Activated naive CD8-positive, alpha-beta T cell treated with anti-CD3 and anti-CD28 coated beads, Interleukin-2, amount 10 ng/mL, durations not matched to agents 7 days and 5 days (primary cell): Measurements from ENCODE around the gene TTC33. TPM values are rescaled to one million over a fixed set of nuclear protein-coding genes. Genes with fewer than 3 reads are reported as not detected.

Source experiments
- ATAC-seq: fragments of 150-1000 bp; cut with Tn5 transposase; one replicate; pipeline ENCODE4 v1.10.0; 2021; ENCODE audit warnings: low read depth, moderate library complexity
- POLR2A ChIA-PET: fragments of 350-600 bp; sonication (Branson Sonifier 250); formaldehyde crosslinking; loops from one replicate; lab custom pipeline; 2021; ENCODE audit warnings: antibody characterized with exemption; lab: Charles Lee
- DNase-seq: peaks from one replicate; pipeline ENCODE4 v3.0.0; 2021
- H3K27ac Mint-ChIP-seq: one replicate; pipeline ENCODE4 v1.8.0; 2022; ENCODE audit warnings: mild to moderate bottlenecking, mixed read lengths
- H3K27me3 Mint-ChIP-seq: one replicate; pipeline ENCODE4 v1.8.0; 2022; ENCODE audit warnings: mild to moderate bottlenecking, moderate library complexity, mixed read lengths
- H3K36me3 Mint-ChIP-seq: one replicate; pipeline ENCODE4 v1.8.0; 2021; ENCODE audit warnings: mild to moderate bottlenecking, mixed read lengths
- H3K4me1 Mint-ChIP-seq: one replicate; pipeline ENCODE4 v1.8.0; 2021; ENCODE audit warnings: mixed read lengths
- H3K4me3 Mint-ChIP-seq: one replicate; pipeline ENCODE4 v1.8.0; 2022; ENCODE audit warnings: mild to moderate bottlenecking, moderate library complexity, mixed read lengths
- H3K9me3 Mint-ChIP-seq: one replicate; pipeline ENCODE4 v1.8.0; 2021; ENCODE audit warnings: mixed read lengths
- total RNA-seq, 2 experiments: library from RNA; stranded (reverse); gene quantifications; one replicate each; pipeline ENCODE4 v1.2.3, GENCODE V29; 2021

Gene TTC33
- total RNA-seq, 2 experiments from 2014 or later = 12.2 to 14.8 TPM

DNA sequence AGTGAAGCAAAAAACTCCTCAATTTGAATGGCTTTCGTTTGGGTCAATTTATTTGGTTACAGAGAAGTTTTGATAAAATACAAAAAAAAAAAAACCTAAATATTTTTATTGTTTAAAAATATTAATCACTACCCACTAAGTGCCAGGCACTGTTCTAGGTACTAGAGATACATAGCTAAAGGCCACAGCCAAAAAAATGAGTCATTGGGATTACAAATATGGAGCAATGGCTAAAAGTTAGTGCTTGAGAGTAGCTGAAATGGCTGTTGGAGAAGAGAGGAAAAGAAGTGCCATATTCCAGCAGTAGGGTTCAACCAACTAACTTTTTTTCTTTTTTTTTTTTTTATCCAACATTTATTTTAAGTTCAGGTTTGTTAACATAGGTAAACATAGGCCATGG lies 206.1 kb downstream of the TTC33 start:
- Mint-ChIP-seq H3K36me3 (peaks cover 5% of the 10 kb centered on the region), H3K4me3 (no peak overlapping the region), H3K27me3 (no peaks in the 10 kb centered on the region), H3K27ac (no peak overlapping the region), H3K9me3 (no peaks in the 10 kb centered on the region), H3K4me1 (no peaks in the 10 kb centered on the region)
- DNase-seq (no peak), ATAC-seq (no peak)
- POLR2A ChIA-PET = no interaction called here

DNA sequence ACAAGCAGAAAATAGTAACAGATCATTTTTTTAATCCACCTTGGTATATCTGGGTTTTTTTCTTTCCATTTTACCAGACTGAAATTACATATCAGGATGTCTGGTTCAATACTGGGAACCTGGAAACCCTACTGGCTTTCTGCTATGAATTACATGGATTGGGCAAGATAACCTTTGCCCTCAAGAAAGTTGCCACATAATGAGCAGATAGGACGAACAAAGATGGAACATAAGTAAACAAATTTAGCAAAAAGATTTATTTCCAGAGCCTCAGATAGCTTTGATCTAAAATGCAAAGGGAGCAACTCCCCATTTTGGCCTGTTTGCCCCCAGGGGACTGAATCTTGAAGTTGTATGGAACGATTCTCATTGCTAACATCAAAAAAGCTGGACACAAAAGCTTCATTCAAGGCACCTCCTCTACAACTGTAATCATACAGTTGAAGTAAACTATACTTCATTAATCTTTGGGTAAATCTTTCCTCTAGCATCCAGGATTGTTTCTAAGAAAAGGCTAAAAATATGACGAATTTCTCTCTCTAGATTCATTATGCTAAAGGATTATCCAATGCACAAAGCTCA lies 207.7 kb downstream of the TTC33 start:
- H3K4me1 Mint-ChIP-seq = no peaks in the 10 kb centered on the region
- peaks cover 5% of the 10 kb centered on the region for H3K36me3 Mint-ChIP-seq
- H3K27me3 Mint-ChIP-seq = no peaks in the 10 kb centered on the region
- DNase-seq (no peak), ATAC-seq (no peak)
- POLR2A ChIA-PET = no interaction called here
- H3K4me3 Mint-ChIP-seq = no peak overlapping the region
- H3K9me3 Mint-ChIP-seq = no peaks in the 10 kb centered on the region
- no peak overlapping the region for H3K27ac Mint-ChIP-seq

DNA sequence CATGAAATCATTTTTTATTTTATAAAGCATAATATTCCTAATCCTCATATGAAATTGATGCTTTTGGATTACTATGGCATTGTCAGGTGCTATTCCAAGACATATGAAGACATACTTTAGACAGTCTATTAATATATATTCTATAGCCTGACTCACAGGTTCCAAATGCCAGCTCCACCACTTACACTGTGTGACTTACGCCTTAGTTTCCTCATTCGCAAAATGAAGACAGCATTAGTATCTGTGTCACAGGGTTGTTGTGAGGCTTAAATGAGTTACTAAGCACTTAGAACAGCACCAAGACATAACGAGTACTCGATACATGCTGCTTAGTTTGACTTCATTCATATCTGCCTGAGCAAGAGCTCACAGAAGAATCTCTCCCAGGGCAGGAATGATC lies 208.2 kb downstream of the TTC33 start:
- no peak for ATAC-seq
- peaks cover 5% of the 10 kb centered on the region for H3K36me3 Mint-ChIP-seq
- H3K27me3 Mint-ChIP-seq = no peaks in the 10 kb centered on the region

DNA sequence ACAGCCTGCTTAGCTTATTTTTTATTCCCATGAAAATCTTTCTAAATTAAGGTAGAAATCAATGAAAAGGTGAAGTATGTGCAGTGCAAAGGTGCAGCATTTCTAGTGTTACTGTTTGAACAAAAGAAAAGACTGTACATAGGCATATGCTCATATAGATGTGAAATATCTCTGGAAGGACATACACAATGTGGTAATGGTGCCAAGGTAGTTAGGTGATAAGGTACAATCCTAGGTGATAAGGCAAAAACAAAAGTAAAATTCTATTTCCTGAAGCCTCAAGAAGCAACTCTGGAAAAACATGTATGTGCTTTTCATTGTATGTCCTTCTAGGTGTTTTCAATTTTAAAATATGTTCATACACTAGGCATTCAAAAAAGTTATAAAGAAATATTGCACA lies 215.5 kb downstream of the TTC33 start:
- no peak for ATAC-seq

More for the DNA sequence above, 208.2 kb downstream of the TTC33 start:
- no peak overlapping the region for H3K4me3 Mint-ChIP-seq
- H3K27ac Mint-ChIP-seq = no peak overlapping the region
- no peaks in the 10 kb centered on the region for H3K4me1 Mint-ChIP-seq
- no peak for DNase-seq
- POLR2A ChIA-PET = interaction anchor here (0.7 kb wide), 1 partner anchor 145 kb away, joined by 3 read pairs; no protein-coding TSS in a partner anchor
- no peaks in the 10 kb centered on the region for H3K9me3 Mint-ChIP-seq

DNA sequence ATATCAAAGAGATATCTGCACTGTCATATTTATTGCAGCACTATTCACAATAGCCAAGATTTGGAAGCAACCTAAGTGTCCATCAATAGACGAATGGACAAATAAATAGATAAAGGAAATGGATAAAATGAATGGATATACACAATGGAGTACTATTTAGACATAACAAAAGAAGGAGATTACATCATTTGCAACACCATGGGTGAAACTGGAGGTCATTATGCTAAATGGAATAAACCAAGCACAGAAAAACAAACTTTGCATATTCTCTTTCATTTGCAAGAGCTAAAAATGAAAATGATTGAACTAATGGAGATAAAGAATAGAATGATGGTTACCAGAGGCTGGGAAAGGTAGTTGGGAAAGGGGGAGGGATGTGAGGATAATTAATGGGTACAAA lies 231.1 kb downstream of the TTC33 start:
- Mint-ChIP-seq H3K36me3 (peaks cover 6% of the 10 kb centered on the region), H3K9me3 (peaks cover 15% of the 10 kb centered on the region), H3K27ac (no peak overlapping the region), H3K4me1 (peaks cover 10% of the 10 kb centered on the region), H3K27me3 (no peaks in the 10 kb centered on the region), H3K4me3 (no peak overlapping the region)
- DNase-seq = no peak
- ATAC-seq = no peak
- POLR2A ChIA-PET = no interaction called here

More for the DNA sequence above, 215.5 kb downstream of the TTC33 start:
- H3K4me1 Mint-ChIP-seq = no peaks in the 10 kb centered on the region
- no peak overlapping the region for H3K27ac Mint-ChIP-seq
- H3K4me3 Mint-ChIP-seq = no peak overlapping the region
- peaks cover 11% of the 10 kb centered on the region for H3K9me3 Mint-ChIP-seq
- DNase-seq = no peak
- POLR2A ChIA-PET = no interaction called here
- peaks cover 6% of the 10 kb centered on the region for H3K36me3 Mint-ChIP-seq
- no peaks in the 10 kb centered on the region for H3K27me3 Mint-ChIP-seq

DNA sequence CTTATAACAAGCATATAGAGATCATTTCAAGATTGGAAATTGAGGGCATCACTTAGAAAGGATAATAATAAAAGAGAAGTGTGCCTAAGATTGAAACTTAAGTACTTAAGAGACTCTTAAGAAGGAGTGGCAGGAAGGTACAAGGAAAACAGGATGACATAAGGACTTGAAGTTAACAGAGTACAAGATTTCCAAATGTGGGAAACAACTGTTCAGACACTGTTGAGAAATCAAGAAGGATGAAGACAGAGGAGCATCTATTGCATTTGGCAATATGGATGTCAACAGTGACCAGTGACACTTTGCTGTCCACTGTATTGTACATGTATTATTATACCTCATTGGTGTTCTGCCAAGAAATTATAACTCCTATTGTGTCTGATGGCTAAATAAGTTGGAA lies 233.8 kb downstream of the TTC33 start:
- Mint-ChIP-seq H3K27me3 (no peaks in the 10 kb centered on the region), H3K36me3 (peaks cover 13% of the 10 kb centered on the region), H3K4me1 (peaks cover 9% of the 10 kb centered on the region), H3K9me3 (peaks cover 20% of the 10 kb centered on the region), H3K4me3 (no peak overlapping the region), H3K27ac (no peak overlapping the region)
- no peak for ATAC-seq
- no peak for DNase-seq
- POLR2A ChIA-PET = no interaction called here

DNA sequence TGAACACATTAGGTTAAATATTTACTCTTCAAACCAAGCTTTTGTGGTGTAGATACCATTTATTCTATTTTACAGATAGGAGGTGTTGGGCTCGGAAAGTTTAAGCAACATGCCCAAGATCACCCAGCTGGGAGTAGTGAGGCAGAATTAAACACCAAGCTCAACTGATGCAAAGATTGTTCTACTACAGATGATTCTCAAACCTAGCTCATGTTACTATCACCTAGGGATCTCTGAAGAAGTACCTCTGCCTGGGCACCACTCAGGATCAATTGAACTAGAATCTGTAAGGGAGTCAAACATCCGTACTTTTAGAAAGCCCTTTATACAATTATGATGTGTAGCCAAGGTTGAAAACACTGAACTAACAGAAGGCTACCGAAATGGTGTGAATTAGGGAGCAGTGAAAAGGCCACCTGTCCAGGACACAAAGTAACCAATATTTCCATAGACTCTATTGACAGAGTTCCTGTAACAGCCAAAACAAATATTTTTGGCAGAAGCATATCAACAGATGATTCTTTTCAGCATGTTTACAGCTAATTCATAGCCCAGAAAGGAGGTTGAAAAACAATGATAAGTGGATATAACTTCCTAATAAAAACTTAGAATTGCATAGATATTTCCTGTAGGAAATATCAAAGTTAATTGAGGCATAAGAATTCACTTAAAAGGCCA lies 234.5 kb downstream of the TTC33 start:
- Mint-ChIP-seq H3K4me3 (no peak overlapping the region), H3K27me3 (no peaks in the 10 kb centered on the region), H3K9me3 (peaks cover 20% of the 10 kb centered on the region), H3K36me3 (peaks cover 15% of the 10 kb centered on the region), H3K4me1 (peaks cover 9% of the 10 kb centered on the region), H3K27ac (no peak overlapping the region)
- ATAC-seq = no peak
- POLR2A ChIA-PET = no interaction called here
- no peak for DNase-seq

DNA sequence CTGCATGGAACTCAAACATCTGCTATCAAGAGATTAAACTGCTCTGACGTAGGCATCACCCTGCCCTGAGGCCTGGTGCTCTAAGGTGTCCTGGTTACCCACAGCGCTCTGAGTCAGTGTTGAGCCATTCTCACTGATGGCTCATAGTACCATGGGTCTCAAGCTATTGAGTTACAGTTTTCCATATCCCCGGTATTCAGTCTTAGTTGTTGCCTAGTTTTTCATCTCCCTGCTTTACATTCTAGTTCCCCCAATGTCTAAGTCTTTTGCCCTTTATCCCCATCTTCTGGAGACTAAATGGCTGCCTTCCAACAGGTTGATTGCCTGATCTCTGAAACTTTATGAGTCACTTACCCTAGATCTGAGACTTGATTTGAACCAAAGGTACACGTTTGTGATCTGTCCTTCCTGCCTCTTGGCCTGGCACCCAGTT lies 237.3 kb downstream of the TTC33 start:
- H3K27me3 Mint-ChIP-seq = no peaks in the 10 kb centered on the region
- no peak overlapping the region for H3K4me3 Mint-ChIP-seq
- H3K4me1 Mint-ChIP-seq = peaks cover 22% of the 10 kb centered on the region
- DNase-seq = no peak
- H3K9me3 Mint-ChIP-seq = peaks cover 13% of the 10 kb centered on the region
- ATAC-seq = no peak
- H3K36me3 Mint-ChIP-seq = peaks cover 29% of the 10 kb centered on the region
- POLR2A ChIA-PET = no interaction called here
- H3K27ac Mint-ChIP-seq = peak overlapping the region; percentile 35

DNA sequence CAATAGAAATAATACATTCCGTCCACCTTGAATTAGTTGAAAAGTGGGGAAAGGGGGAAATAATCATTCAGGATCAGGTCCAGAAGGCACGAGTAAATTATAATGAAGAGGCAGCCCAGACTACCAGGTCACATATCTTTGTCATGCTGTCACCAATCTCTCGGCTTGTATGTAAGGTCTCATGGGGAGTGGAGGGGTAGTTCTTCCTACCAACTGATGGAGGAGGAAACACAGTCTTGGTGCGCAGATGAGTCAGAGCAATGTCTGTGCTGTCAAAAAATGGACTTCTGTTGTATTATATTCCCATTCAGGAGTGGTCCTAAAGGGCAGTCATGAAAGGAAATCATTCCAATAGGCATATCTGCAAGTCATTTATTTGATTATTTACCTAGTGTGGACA lies 240.3 kb downstream of the TTC33 start:
- peak overlapping the region; percentile 57 for H3K27ac Mint-ChIP-seq

DNA sequence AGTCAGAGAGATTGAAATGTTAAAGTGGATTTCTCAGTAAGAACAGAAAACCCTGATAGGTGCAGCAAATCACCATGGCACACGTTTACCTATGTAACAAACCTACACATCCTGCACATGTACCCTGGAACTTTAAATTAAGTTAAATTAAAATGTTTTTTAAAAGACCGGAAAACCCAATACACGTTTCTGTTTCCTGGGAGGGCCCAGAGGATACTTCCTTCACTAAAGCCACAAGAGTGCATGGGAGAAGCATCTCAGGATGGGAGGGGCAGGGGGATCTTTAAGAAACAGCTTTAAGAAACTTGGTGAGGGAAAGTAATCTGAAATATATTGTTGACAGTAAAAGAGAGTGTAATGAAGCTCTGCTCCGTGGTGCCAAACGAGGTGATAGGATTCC lies 240.8 kb downstream of the TTC33 start:
- POLR2A ChIA-PET = interaction anchor here (0.6 kb wide), 1 partner anchor 131 kb away, joined by 3 read pairs; no protein-coding TSS in a partner anchor
- peak overlapping the region; percentile 38 for H3K4me3 Mint-ChIP-seq
- peak overlapping the region; percentile 67 for H3K27ac Mint-ChIP-seq

More for the DNA sequence above, 240.3 kb downstream of the TTC33 start:
- Mint-ChIP-seq H3K27me3 (no peaks in the 10 kb centered on the region), H3K36me3 (peaks cover 28% of the 10 kb centered on the region), H3K4me3 (peak overlapping the region; percentile 38), H3K9me3 (peaks cover 9% of the 10 kb centered on the region), H3K4me1 (peaks cover 18% of the 10 kb centered on the region)
- ATAC-seq (no peak), DNase-seq (no peak)
- POLR2A ChIA-PET = interaction anchor here (0.6 kb wide), 1 partner anchor 131 kb away, joined by 3 read pairs; no protein-coding TSS in a partner anchor

DNA sequence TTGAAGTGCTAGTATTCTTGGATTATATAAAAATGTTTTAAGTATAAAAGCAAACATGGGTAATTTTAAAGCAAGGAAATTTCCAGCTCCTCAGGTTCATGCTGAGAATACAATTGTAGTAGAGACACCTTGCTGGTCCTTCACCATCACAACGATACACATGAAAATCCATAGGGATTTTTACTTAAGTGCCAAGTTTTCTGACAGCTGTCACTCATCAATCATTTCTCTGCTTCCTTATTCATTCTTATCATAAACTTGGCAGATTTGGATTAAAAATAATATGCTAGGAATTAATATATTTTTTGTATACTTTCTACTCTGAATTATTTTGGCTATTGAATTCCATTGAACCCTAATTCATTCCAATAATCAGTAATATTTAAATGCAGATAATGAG lies 244.0 kb downstream of the TTC33 start:
- H3K4me3 Mint-ChIP-seq = no peak overlapping the region
- peaks cover 19% of the 10 kb centered on the region for H3K36me3 Mint-ChIP-seq
- H3K9me3 Mint-ChIP-seq = peaks cover 4% of the 10 kb centered on the region
- ATAC-seq (no peak), DNase-seq (no peak)
- H3K27me3 Mint-ChIP-seq = no peaks in the 10 kb centered on the region
- H3K4me1 Mint-ChIP-seq = peaks cover 16% of the 10 kb centered on the region
- POLR2A ChIA-PET = no interaction called here
- H3K27ac Mint-ChIP-seq = no peak overlapping the region

More for the DNA sequence above, 240.8 kb downstream of the TTC33 start:
- peak; percentile 30 for ATAC-seq
- Mint-ChIP-seq H3K4me1 (peaks cover 18% of the 10 kb centered on the region), H3K36me3 (peaks cover 28% of the 10 kb centered on the region), H3K9me3 (peaks cover 9% of the 10 kb centered on the region), H3K27me3 (no peaks in the 10 kb centered on the region)
- DNase-seq = no peak

DNA sequence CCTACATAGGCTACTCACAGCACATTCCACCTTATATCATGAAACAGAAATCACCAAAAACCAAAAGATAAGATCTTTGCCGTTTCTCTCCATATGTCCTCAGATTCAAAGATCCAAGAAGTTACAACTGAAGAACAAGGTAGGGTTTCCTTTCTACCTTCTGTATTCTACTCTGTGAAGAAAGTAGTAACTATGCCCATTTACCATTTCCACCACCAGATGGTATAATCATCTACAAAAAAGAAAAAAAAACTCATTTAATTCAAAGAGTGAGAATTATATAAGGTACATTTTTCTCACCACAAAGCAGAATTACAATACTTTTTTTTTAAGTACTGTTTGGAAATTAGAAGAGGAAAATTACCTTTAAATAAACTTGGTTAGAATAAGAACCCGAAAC lies 248.7 kb downstream of the TTC33 start:
- no peak overlapping the region for H3K4me3 Mint-ChIP-seq
- no peaks in the 10 kb centered on the region for H3K27me3 Mint-ChIP-seq
- H3K27ac Mint-ChIP-seq = no peak overlapping the region
- H3K9me3 Mint-ChIP-seq = peaks cover 2% of the 10 kb centered on the region
- no peak for ATAC-seq
- no peak for DNase-seq
- peaks cover 1% of the 10 kb centered on the region for H3K36me3 Mint-ChIP-seq
- peaks cover 8% of the 10 kb centered on the region for H3K4me1 Mint-ChIP-seq
- POLR2A ChIA-PET = no interaction called here

DNA sequence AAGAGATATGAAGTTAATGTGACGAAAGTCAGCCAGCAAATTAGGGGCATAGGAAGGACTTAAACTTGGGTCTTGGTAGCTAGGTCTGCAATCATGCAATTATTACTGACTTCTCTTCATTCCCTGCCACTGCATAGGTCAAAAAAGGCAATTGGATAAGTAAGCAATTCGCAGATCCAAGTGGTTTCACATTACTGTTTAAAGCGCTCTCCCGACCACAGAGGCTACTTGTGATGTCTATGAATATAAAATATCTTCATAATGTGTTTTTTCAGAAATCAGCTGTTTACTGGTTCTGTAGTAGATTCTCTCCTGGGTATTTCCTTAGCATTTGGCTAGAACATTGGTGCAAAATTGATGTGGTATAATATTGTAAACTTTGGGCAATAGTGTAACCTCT lies 250.7 kb downstream of the TTC33 start:
- POLR2A ChIA-PET = no interaction called here
- peaks cover 1% of the 10 kb centered on the region for H3K36me3 Mint-ChIP-seq

DNA sequence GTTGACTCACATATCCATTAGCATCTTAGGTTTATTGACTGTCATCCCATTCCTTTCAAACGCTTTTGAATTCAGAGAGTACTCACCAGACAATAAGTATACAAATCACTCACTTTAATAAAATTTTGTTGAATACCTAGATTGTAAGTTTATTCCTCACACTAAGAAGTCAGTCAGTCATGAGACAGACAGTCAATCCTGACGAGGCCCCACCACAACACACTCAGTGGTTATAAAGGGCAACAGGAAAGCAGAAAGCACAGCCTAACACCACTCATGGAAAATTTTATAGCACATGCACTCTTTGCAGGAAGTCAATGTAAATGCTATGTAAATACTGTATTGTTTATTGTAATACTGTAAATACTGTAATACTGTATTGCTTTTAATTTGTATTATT lies 252.3 kb downstream of the TTC33 start:
- no peak for DNase-seq
- no peaks in the 10 kb centered on the region for H3K9me3 Mint-ChIP-seq
- H3K4me3 Mint-ChIP-seq = no peak overlapping the region
- no peak overlapping the region for H3K27ac Mint-ChIP-seq
- POLR2A ChIA-PET = no interaction called here
- no peaks in the 10 kb centered on the region for H3K27me3 Mint-ChIP-seq
- H3K36me3 Mint-ChIP-seq = peaks cover 1% of the 10 kb centered on the region
- ATAC-seq = peak; percentile 52
- peaks cover 8% of the 10 kb centered on the region for H3K4me1 Mint-ChIP-seq

More for the DNA sequence above, 250.7 kb downstream of the TTC33 start:
- H3K9me3 Mint-ChIP-seq = peaks cover 2% of the 10 kb centered on the region
- H3K4me3 Mint-ChIP-seq = no peak overlapping the region
- H3K27ac Mint-ChIP-seq = no peak overlapping the region
- H3K27me3 Mint-ChIP-seq = no peaks in the 10 kb centered on the region
- no peak for ATAC-seq
- no peak for DNase-seq
- peaks cover 8% of the 10 kb centered on the region for H3K4me1 Mint-ChIP-seq
